Neural progenitor cell (in vitro differentiated cells): ENCODE results near the gene DVL1. TPM values are rescaled to one million over a fixed set of nuclear protein-coding genes. Genes with fewer than 3 reads are reported as not detected.

Experiments used
- DNase-seq: peaks from one replicate; pipeline ENCODE4 v3.0.0-alpha.2; 2016; ENCODE audit warnings: low spot score
- H2AFZ ChIP-seq: fragments of 200-600 bp; sonication (generic); replicated peaks from 2 replicates; pipeline ENCODE4 v1.6.1; 2016; ENCODE audit warnings: antibody characterized with exemption
- H3F3A ChIP-seq: fragments of 200-600 bp; sonication (generic); 2 replicates; pipeline ENCODE4 v1.6.1; 2016; ENCODE audit warnings: antibody characterized with exemption, low read depth
- H3K27ac ChIP-seq: fragments of 200-600 bp; sonication (generic); 2 replicates; pipeline ENCODE4 v1.5.1; 2016; ENCODE audit warnings: mild to moderate bottlenecking
- H3K27me3 ChIP-seq: fragments of 200-600 bp; sonication (generic); 2 replicates; pipeline ENCODE4 v1.6.1; 2016; ENCODE audit warnings: mild to moderate bottlenecking, moderate library complexity
- H3K36me3 ChIP-seq: fragments of 200-600 bp; sonication (generic); 2 replicates; pipeline ENCODE4 v1.5.1; 2016
- H3K4me1 ChIP-seq: fragments of 200-600 bp; sonication (generic); 2 replicates; pipeline ENCODE4 v1.6.1; 2016; ENCODE audit warnings: mixed run types
- H3K4me2 ChIP-seq: fragments of 200-600 bp; sonication (generic); 2 replicates; pipeline ENCODE4 v1.6.1; 2016
- H3K4me3 ChIP-seq: fragments of 200-600 bp; sonication (generic); 2 replicates; pipeline ENCODE4 v1.5.1; 2016
- H3K79me2 ChIP-seq: fragments of 200-600 bp; sonication (generic); 2 replicates; pipeline ENCODE4 v1.6.1; 2016; ENCODE audit warnings: low read depth
- H3K9ac ChIP-seq: fragments of 200-600 bp; sonication (generic); 2 replicates; pipeline ENCODE4 v1.6.1; 2016
- H3K9me3 ChIP-seq: fragments of 200-600 bp; sonication (generic); 2 replicates; pipeline ENCODE4 v1.5.1; 2016; ENCODE audit warnings: low read depth
- H4K20me1 ChIP-seq: fragments of 200-600 bp; sonication (generic); 2 replicates; pipeline ENCODE4 v1.6.1; 2016; ENCODE audit warnings: low read depth
- H3K27ac Mint-ChIP-seq: 3 replicates; pipeline ENCODE4 v1.8.0; 2021; ENCODE audit warnings: mixed read lengths
- H3K27me3 Mint-ChIP-seq: 2 replicates; pipeline ENCODE4 v1.8.0; 2022; ENCODE audit warnings: low read depth, mild to moderate bottlenecking, inconsistent platforms, moderate library complexity, mixed read lengths; ENCODE audit not compliant: insufficient read depth
- H3K36me3 Mint-ChIP-seq: 3 replicates; pipeline ENCODE4 v1.8.0; 2021; ENCODE audit warnings: mixed read lengths
- H3K4me1 Mint-ChIP-seq: 3 replicates; pipeline ENCODE4 v1.8.0; 2021; ENCODE audit warnings: mixed read lengths
- H3K4me3 Mint-ChIP-seq: 3 replicates; pipeline ENCODE4 v1.8.0; 2021; ENCODE audit warnings: mild to moderate bottlenecking, moderate library complexity, mixed read lengths
- H3K9me3 Mint-ChIP-seq: 3 replicates; pipeline ENCODE4 v1.8.0; 2020; ENCODE audit warnings: mixed read lengths
- EZH2 ChIP-seq: fragments of 200-600 bp; sonication (generic); IDR thresholded peaks from 2 replicates; pipeline ENCODE4 v1.6.1; 2017; ENCODE audit warnings: antibody characterized with exemption, mild to moderate bottlenecking, moderate library complexity
- EZH2phosphoT487 ChIP-seq: fragments of 200-600 bp; sonication (generic); IDR thresholded peaks from 2 replicates; pipeline ENCODE4 v1.6.1; 2017; ENCODE audit warnings: antibody characterized with exemption
- total RNA-seq: library from RNA; depleted of rRNA; stranded (reverse); fragments of >200 nt; gene quantifications from 2 replicates; pipeline ENCODE4 v1.2.3, GENCODE V29; 2015; ENCODE audit warnings: low replicate concordance
- TF ChIP-seq, protein P1 (sequence below): fragments of 200-600 bp; sonication (generic); IDR thresholded peaks from 2 replicates; pipeline ENCODE4 v1.5.1; 2017; ENCODE audit warnings: antibody characterized with exemption, mild to moderate bottlenecking

DVL1 gene
- 14.5 and 64.1 TPM in 2 replicates for total RNA-seq

DNA sequence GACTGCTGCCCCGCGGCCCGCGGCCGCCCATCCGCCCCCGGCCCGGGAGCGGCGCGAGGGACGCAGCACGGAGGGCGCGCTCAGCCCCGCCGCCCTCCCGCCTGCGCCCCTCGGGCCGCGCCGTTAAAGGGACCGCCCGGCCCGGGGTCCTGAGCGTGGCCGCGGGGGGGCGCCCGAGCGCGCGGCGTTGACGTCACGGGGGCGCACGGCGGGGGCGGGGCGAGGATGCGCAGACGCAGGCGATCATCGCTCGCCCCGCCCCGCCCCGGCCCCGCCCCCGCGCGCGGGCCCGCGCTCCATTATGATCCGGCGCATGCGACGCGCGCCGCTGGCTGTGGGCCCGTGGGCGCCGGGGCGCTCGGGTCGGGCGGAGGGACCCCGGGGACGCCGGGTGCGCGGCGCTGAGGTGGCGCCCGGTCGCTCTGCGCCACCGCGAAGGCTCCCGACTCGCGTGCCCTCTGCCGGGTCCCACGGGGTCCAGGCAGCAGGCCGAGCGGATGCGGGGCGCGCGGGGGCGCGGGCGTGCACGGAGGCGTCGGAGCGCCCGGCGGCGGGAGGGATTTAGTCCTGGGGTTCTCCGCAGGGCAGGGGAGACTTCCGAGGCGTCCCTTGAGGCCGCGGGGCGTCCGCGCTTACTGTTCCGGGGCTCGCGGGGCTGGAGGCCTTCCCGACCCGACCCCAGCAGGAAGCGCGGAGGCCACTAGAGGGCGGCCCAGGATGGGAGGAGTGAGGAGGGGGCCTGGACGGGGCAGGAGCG is at the start of gene DVL1:
TSS of gene DVL1 (minus strand) at position 163 of the 757 bp plus-strand sequence. CDS start 353 bp downstream, outside the sequence.
- Mint-ChIP-seq H3K9me3 (no peaks in the 10 kb centered on the region), H3K36me3 (peaks cover 3% of the 10 kb centered on the region), H3K4me1 (peaks cover 16% of the 10 kb centered on the region), H3K27ac (no peak within 1 kb of the TSS), H3K4me3 (peak within 1 kb of the TSS; percentile 87), H3K27me3 (peaks cover 14% of the 10 kb centered on the region)
- Histone ChIP-seq H3K27ac (peak within 1 kb of the TSS; percentile 81), H3K79me2 (peaks cover 39% of the 10 kb centered on the region), H3K4me1 (peaks cover 23% of the 10 kb centered on the region), H4K20me1 (peaks cover 75% of the 10 kb centered on the region), H2AFZ (peak within 1 kb of the TSS; percentile 79), H3F3A (peaks cover 44% of the 10 kb centered on the region), H3K9me3 (no peaks in the 10 kb centered on the region), H3K4me2 (peak within 1 kb of the TSS; percentile 95), H3K27me3 (peaks cover 17% of the 10 kb centered on the region), H3K4me3 (peak within 1 kb of the TSS; percentile 98), H3K9ac (peak within 1 kb of the TSS; percentile 60), H3K36me3 (no peaks in the 10 kb centered on the region)
- TF ChIP-seq, protein P1, sequence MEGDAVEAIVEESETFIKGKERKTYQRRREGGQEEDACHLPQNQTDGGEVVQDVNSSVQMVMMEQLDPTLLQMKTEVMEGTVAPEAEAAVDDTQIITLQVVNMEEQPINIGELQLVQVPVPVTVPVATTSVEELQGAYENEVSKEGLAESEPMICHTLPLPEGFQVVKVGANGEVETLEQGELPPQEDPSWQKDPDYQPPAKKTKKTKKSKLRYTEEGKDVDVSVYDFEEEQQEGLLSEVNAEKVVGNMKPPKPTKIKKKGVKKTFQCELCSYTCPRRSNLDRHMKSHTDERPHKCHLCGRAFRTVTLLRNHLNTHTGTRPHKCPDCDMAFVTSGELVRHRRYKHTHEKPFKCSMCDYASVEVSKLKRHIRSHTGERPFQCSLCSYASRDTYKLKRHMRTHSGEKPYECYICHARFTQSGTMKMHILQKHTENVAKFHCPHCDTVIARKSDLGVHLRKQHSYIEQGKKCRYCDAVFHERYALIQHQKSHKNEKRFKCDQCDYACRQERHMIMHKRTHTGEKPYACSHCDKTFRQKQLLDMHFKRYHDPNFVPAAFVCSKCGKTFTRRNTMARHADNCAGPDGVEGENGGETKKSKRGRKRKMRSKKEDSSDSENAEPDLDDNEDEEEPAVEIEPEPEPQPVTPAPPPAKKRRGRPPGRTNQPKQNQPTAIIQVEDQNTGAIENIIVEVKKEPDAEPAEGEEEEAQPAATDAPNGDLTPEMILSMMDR, result peak; percentile 62
- TF ChIP-seq EZH2, result no peak
- peak; percentile 91 for DNase-seq

DNA sequence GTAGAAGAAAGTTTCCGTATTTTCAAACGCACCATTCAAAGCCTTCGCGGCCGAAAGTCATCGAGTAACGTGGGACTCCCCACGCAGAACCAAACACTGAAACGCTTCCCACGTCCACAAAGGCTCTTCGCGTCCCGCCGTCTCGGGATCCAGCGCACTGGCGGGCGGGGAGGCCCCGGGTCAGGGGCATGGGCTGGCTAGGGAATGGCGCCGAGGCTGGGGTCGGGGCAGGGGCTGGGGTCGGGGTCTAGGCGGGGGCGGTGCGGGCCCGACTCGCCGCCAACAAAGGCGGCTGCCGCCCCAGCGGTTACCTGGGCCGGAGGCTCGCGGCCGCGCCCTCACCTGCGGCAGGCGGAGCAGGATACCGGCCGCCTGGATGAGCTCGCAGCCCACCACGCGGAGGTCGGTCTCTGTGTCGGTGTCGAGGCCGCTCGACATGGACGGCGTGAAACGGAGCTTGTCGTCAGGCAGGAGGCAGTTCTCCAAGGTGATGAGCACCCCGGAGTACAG is 49.5 kb upstream of the DVL1 start:
- H3K27me3 Mint-ChIP-seq, result peaks cover 10% of the 10 kb centered on the region
- H3K4me3 Mint-ChIP-seq, result peak overlapping the region; percentile 96
- Histone ChIP-seq H3K9me3 (no peaks in the 10 kb centered on the region), H3K4me3 (peak overlapping the region; percentile 97), H3K4me2 (peak overlapping the region; percentile 90), H4K20me1 (peaks cover 21% of the 10 kb centered on the region), H3K27me3 (no peaks in the 10 kb centered on the region), H2AFZ (no peak overlapping the region), H3K27ac (peak overlapping the region; percentile 6), H3K36me3 (peaks cover 6% of the 10 kb centered on the region), H3K4me1 (peaks cover 11% of the 10 kb centered on the region), H3F3A (peaks cover 40% of the 10 kb centered on the region), H3K79me2 (peaks cover 76% of the 10 kb centered on the region), H3K9ac (peak overlapping the region; percentile 99)
- DNase-seq, result no peak
- H3K9me3 Mint-ChIP-seq, result no peaks in the 10 kb centered on the region
- peak overlapping the region; percentile 74 for H3K27ac Mint-ChIP-seq
- peaks cover 23% of the 10 kb centered on the region for H3K4me1 Mint-ChIP-seq
- peaks cover 30% of the 10 kb centered on the region for H3K36me3 Mint-ChIP-seq
- no peak for TF ChIP-seq EZH2
- TF ChIP-seq, protein P1, result no peak
- TF ChIP-seq EZH2phosphoT487, result no peak

DNA sequence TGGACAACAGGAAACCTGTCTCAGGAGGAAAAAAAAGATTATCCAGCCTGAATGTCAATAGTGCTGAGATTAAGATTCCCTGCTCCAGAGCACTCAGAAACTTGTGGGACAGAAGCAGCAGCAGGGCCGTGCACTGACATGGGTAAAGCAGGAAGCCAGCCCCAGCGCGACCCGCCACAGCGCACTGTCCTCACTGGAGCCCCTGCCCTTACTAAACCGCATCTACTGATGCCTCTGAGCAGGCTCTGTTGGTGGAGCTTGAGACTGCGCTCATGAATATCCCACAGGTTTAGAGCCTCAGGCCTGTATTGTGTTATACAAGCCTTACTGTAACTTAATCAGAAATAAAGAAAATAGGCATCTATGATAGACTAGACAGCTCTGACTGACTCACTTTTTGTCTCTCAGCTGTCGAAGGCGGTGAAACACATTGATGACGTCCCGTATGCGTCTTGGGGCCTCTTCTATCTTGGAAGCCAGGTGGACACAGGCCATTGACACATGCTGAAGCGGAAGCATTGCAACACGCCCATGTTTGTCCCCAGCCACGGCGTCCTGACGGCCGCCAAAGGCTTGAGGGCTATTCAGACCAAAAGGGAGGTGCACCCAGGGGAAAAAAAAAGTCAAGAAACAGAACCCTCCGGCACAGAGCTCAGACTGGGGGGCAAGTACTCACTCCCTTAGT is 48.8 kb upstream of the DVL1 start:
- Histone ChIP-seq H4K20me1 (peaks cover 25% of the 10 kb centered on the region), H3K79me2 (peaks cover 83% of the 10 kb centered on the region), H3K36me3 (peaks cover 6% of the 10 kb centered on the region), H3K4me3 (peak overlapping the region; percentile 97), H2AFZ (no peak overlapping the region), H3F3A (peaks cover 40% of the 10 kb centered on the region), H3K4me2 (peak overlapping the region; percentile 90), H3K27me3 (no peaks in the 10 kb centered on the region), H3K9ac (peak overlapping the region; percentile 99), H3K9me3 (no peaks in the 10 kb centered on the region), H3K27ac (no peak overlapping the region), H3K4me1 (peaks cover 11% of the 10 kb centered on the region)
- Mint-ChIP-seq H3K27me3 (peaks cover 10% of the 10 kb centered on the region), H3K4me3 (peak overlapping the region; percentile 96), H3K9me3 (no peaks in the 10 kb centered on the region), H3K27ac (peak overlapping the region; percentile 74), H3K4me1 (peaks cover 23% of the 10 kb centered on the region), H3K36me3 (peaks cover 34% of the 10 kb centered on the region)
- TF ChIP-seq, protein P1, result no peak
- TF ChIP-seq EZH2phosphoT487, result no peak
- TF ChIP-seq EZH2, result no peak
- DNase-seq, result no peak
